Duodenal mucosa (tissue), 2 donors: Measurements from ENCODE around the gene TOMM34.

Source experiments
- H3K27ac ChIP-seq: one replicate; pipeline ENCODE4 v1.7.0; 2013; ENCODE audit warnings: low read depth, low read length
- H3K27me3 ChIP-seq, 2 donors: one replicate each; pipeline ENCODE4 v1.7.0; 2013; ENCODE audit warnings: low read length in 2 of 2, control low read depth in 1 of 2; ENCODE audit not compliant: insufficient read depth in 2 of 2, control insufficient read depth in 1 of 2
- H3K36me3 ChIP-seq, 2 donors: one replicate each; pipeline ENCODE4 v1.7.0; 2013; ENCODE audit warnings: low read length in 2 of 2, control low read depth in 1 of 2; ENCODE audit not compliant: insufficient read depth in 2 of 2, control insufficient read depth in 1 of 2
- H3K4me1 ChIP-seq, 2 donors: one replicate each; pipeline ENCODE4 v1.7.0; 2013; ENCODE audit warnings: low read length in 2 of 2, control low read depth in 1 of 2; ENCODE audit not compliant: insufficient read depth in 2 of 2, control insufficient read depth in 1 of 2
- H3K4me3 ChIP-seq, 2 donors: one replicate each; pipeline ENCODE4 v1.7.0; 2013; ENCODE audit warnings: low read length in 2 of 2, low read depth in 1 of 2
- H3K9ac ChIP-seq, 2 donors: one replicate each; pipeline ENCODE4 v1.7.0; 2013; ENCODE audit warnings: low read length in 2 of 2, low read depth in 1 of 2
- H3K9me3 ChIP-seq, 2 donors: one replicate each; pipeline ENCODE4 v1.7.0; 2013; ENCODE audit warnings: low read length in 2 of 2, control low read depth in 1 of 2; ENCODE audit not compliant: control insufficient read depth in 1 of 2

TOMM34 gene

GRCh38 chr20:44938637-44939036 is 21.6 kb downstream of the TOMM34 start:
- Histone ChIP-seq H3K27me3 (no peaks in the 10 kb centered on the region), H3K36me3 (peaks cover 29 to 55% of the 10 kb centered on the region in 2 donors), H3K4me3 (no peak overlapping the region), H3K27ac (no peak overlapping the region), H3K9ac (no peak overlapping the region), H3K9me3 (no peaks in the 10 kb centered on the region), H3K4me1 (no peaks in the 10 kb centered on the region)

- Histone ChIP-seq H3K27me3 (no peaks in the 10 kb centered on the region), H3K9ac (no peak overlapping the region), H3K4me1 (no peaks in the 10 kb centered on the region), H3K27ac (no peak overlapping the region), H3K4me3 (no peak overlapping the region), H3K36me3 (peaks cover 12 to 41% of the 10 kb centered on the region in 2 donors), H3K9me3 (no peaks in the 10 kb centered on the region)
Observed at GRCh38 chr20:44936510-44936909, 23.7 kb downstream of the TOMM34 start.

- Histone ChIP-seq H3K9ac (no peak overlapping the region), H3K27me3 (no peaks in the 10 kb centered on the region), H3K4me1 (no peaks in the 10 kb centered on the region), H3K4me3 (no peak overlapping the region), H3K9me3 (no peaks in the 10 kb centered on the region), H3K27ac (no peak overlapping the region), H3K36me3 (peaks cover 0 to 27% of the 10 kb centered on the region in 2 donors)
Observed at GRCh38 chr20:44932916-44933315, 27.3 kb downstream of the TOMM34 start.

GRCh38 chr20:44931911-44932310 is 28.3 kb downstream of the TOMM34 start:
- Histone ChIP-seq H3K9me3 (no peaks in the 10 kb centered on the region), H3K27ac (no peak overlapping the region), H3K4me1 (no peaks in the 10 kb centered on the region), H3K4me3 (no peak overlapping the region), H3K9ac (no peak overlapping the region), H3K36me3 (peaks cover 0 to 23% of the 10 kb centered on the region in 2 donors), H3K27me3 (no peaks in the 10 kb centered on the region)

GRCh38 chr20:44930517-44931168 is 29.6 kb downstream of the TOMM34 start:
- H3K9ac ChIP-seq: no peak overlapping the region
- H3K9me3 ChIP-seq: no peaks in the 10 kb centered on the region
- no peak overlapping the region for H3K27ac ChIP-seq
- no peak overlapping the region for H3K4me3 ChIP-seq
- no peaks in the 10 kb centered on the region for H3K4me1 ChIP-seq
- no peaks in the 10 kb centered on the region for H3K27me3 ChIP-seq
- H3K36me3 ChIP-seq: peaks cover 0 to 16% of the 10 kb centered on the region in 2 donors

GRCh38 chr20:44928595-44928994 is 31.6 kb downstream of the TOMM34 start:
- Histone ChIP-seq H3K27ac (no peak overlapping the region), H3K4me1 (no peaks in the 10 kb centered on the region), H3K9me3 (no peaks in the 10 kb centered on the region), H3K36me3 (peaks cover 0 to 16% of the 10 kb centered on the region in 2 donors), H3K9ac (no peak overlapping the region), H3K27me3 (no peaks in the 10 kb centered on the region), H3K4me3 (no peak overlapping the region)

GRCh38 chr20:44924541-44924940 is 35.7 kb downstream of the TOMM34 start:
- Histone ChIP-seq H3K27me3 (no peaks in the 10 kb centered on the region), H3K36me3 (peaks cover 2 to 3% of the 10 kb centered on the region in 2 donors), H3K9me3 (no peaks in the 10 kb centered on the region), H3K9ac (no peak overlapping the region), H3K27ac (no peak overlapping the region), H3K4me1 (no peaks in the 10 kb centered on the region), H3K4me3 (no peak overlapping the region)

GRCh38 chr20:44921447-44921846 is 38.8 kb downstream of the TOMM34 start:
- H3K9ac ChIP-seq: no peak overlapping the region
- peaks cover 3 to 7% of the 10 kb centered on the region in 2 donors for H3K36me3 ChIP-seq
- H3K9me3 ChIP-seq: no peaks in the 10 kb centered on the region
- no peaks in the 10 kb centered on the region for H3K27me3 ChIP-seq
- H3K4me1 ChIP-seq: no peaks in the 10 kb centered on the region
- H3K27ac ChIP-seq: no peak overlapping the region
- H3K4me3 ChIP-seq: no peak overlapping the region

GRCh38 chr20:44918761-44919160 is 41.4 kb downstream of the TOMM34 start:
- no peaks in the 10 kb centered on the region for H3K4me1 ChIP-seq
- H3K27me3 ChIP-seq: no peaks in the 10 kb centered on the region
- no peak overlapping the region for H3K27ac ChIP-seq
- no peak overlapping the region for H3K9ac ChIP-seq
- H3K36me3 ChIP-seq: peaks cover 3 to 7% of the 10 kb centered on the region in 2 donors
- no peak overlapping the region for H3K4me3 ChIP-seq
- no peaks in the 10 kb centered on the region for H3K9me3 ChIP-seq

- Histone ChIP-seq H3K4me1 (no peaks in the 10 kb centered on the region), H3K27me3 (no peaks in the 10 kb centered on the region), H3K9ac (no peak overlapping the region), H3K36me3 (peaks cover 3 to 7% of the 10 kb centered on the region in 2 donors), H3K4me3 (no peak overlapping the region), H3K9me3 (no peaks in the 10 kb centered on the region), H3K27ac (no peak overlapping the region)
Observed at GRCh38 chr20:44918342-44918741, 41.9 kb downstream of the TOMM34 start.
